Measurements from ENCODE around the gene FOXK2.

DNA sequence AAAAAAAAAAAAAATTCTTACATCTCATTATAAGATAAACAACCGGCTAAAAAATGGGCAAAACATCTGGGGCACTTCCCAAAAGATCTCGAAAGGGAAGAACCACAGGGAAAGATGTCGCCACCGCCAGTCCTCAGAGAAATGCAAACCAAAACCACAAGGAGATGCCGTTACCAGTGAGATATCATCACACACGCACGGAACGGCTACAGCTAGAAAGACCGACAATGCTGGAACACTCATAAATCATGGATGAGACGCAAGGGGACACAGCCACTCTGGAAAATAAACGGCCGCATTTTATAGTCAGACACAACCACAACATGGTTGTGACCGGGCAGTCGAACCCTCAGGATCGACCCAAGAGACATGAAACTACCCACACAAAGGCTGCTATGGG lies 104.2 kb downstream of the FOXK2 start:
- TF ChIP-seq, protein P1, sequence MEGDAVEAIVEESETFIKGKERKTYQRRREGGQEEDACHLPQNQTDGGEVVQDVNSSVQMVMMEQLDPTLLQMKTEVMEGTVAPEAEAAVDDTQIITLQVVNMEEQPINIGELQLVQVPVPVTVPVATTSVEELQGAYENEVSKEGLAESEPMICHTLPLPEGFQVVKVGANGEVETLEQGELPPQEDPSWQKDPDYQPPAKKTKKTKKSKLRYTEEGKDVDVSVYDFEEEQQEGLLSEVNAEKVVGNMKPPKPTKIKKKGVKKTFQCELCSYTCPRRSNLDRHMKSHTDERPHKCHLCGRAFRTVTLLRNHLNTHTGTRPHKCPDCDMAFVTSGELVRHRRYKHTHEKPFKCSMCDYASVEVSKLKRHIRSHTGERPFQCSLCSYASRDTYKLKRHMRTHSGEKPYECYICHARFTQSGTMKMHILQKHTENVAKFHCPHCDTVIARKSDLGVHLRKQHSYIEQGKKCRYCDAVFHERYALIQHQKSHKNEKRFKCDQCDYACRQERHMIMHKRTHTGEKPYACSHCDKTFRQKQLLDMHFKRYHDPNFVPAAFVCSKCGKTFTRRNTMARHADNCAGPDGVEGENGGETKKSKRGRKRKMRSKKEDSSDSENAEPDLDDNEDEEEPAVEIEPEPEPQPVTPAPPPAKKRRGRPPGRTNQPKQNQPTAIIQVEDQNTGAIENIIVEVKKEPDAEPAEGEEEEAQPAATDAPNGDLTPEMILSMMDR (IDR thresholded peaks at IDR 0.05 in 4 of 5, conservative IDR thresholded peaks at IDR 0.05 in 1 of 5) = no peak
- no peak for TF ChIP-seq POLR2A (IDR thresholded peaks at IDR 0.05)

All from gastrocnemius medialis (tissue), 4 donors.